ENCODE measurements around the gene MAN1A1. TPM values are rescaled to one million over a fixed set of nuclear protein-coding genes. Genes with fewer than 3 reads are reported as not detected.
A peak's percentile ranks its signal among the peaks of the same experiment; 100 is the strongest.

Gene MAN1A1
- total RNA-seq, 6 experiments from 2014 or later, result 109 to 191 (median 139) TPM

- intact Hi-C loops (cut with DNase I), result no loop called here
- Histone ChIP-seq H3K4me1 (peaks cover 0 to 78% (median 17%) of the 10 kb centered on the region in 4 donors), H3K27me3 (no peaks in the 10 kb centered on the region), H3K36me3 (no peaks in the 10 kb centered on the region), H3K9me3 (no peaks in the 10 kb centered on the region), H3K4me3 (no peak overlapping the region), H3K27ac (peak overlapping the region in 1 of 3 donors; percentile 3)
- no peak for TF ChIP-seq POLR2A (IDR thresholded peaks at IDR 0.05)
- TF ChIP-seq CTCF (IDR thresholded peaks at IDR 0.05), result peak in 1 of 4 donors; percentile 16
- no peak for DNase-seq
- no peak for ATAC-seq
- 78% methylated on average over 4 of the region's 4 CpGs for WGBS (ENCODE audit: insufficient coverage, low coverage, low lambda C conversion rate, missing lambda C conversion rate)
Observed at GRCh38 chr6:119343167-119343566, 6.4 kb downstream of the MAN1A1 start.

- no peak for TF ChIP-seq CTCF (IDR thresholded peaks at IDR 0.05)
- TF ChIP-seq POLR2A (IDR thresholded peaks at IDR 0.05), result no peak
- Histone ChIP-seq H3K9me3 (no peaks in the 10 kb centered on the region), H3K27ac (no peak overlapping the region), H3K4me3 (no peak overlapping the region), H3K4me1 (peaks cover 0 to 85% (median 17%) of the 10 kb centered on the region in 4 donors), H3K36me3 (no peaks in the 10 kb centered on the region), H3K27me3 (no peaks in the 10 kb centered on the region)
- intact Hi-C loops (cut with DNase I), result no loop called here
- WGBS (ENCODE audit: insufficient coverage, low coverage, low lambda C conversion rate, missing lambda C conversion rate), result 54% methylated on average over 3 of the region's 3 CpGs
- ATAC-seq (no peak), DNase-seq (no peak)
Observed at GRCh38 chr6:119342430-119342829, 7.1 kb downstream of the MAN1A1 start.

- TF ChIP-seq CTCF (IDR thresholded peaks at IDR 0.05) (no peak), POLR2A (IDR thresholded peaks at IDR 0.05) (no peak)
- Histone ChIP-seq H3K4me3 (no peak overlapping the region), H3K27ac (peak overlapping the region in 1 of 3 donors; percentile 18), H3K9me3 (no peaks in the 10 kb centered on the region), H3K27me3 (no peaks in the 10 kb centered on the region), H3K4me1 (peaks cover 0 to 93% (median 22%) of the 10 kb centered on the region in 4 donors), H3K36me3 (no peaks in the 10 kb centered on the region)
- intact Hi-C loops (cut with DNase I), result no loop called here
- WGBS (ENCODE audit: insufficient coverage, low coverage, low lambda C conversion rate, missing lambda C conversion rate), result 49% methylated on average over 8 of the region's 8 CpGs
- DNase-seq (no peak), ATAC-seq (peak in 1 of 4 donors; percentile 37)
Observed at GRCh38 chr6:119340796-119341487, 8.6 kb downstream of the MAN1A1 start.

- H3K4me1 ChIP-seq, result peaks cover 0 to 93% (median 22%) of the 10 kb centered on the region in 4 donors
- no peak for DNase-seq
- peak overlapping the region in 1 of 3 donors; percentile 18 for H3K27ac ChIP-seq
- no peaks in the 10 kb centered on the region for H3K27me3 ChIP-seq
- peak; percentile 43 to 59 (median 50) for ATAC-seq
- WGBS (ENCODE audit: insufficient coverage, low coverage, low lambda C conversion rate, missing lambda C conversion rate), result 49% methylated on average over 4 of the region's 4 CpGs
- no peak overlapping the region for H3K4me3 ChIP-seq
- intact Hi-C loops (cut with DNase I), result no loop called here
- no peaks in the 10 kb centered on the region for H3K36me3 ChIP-seq
- H3K9me3 ChIP-seq, result no peaks in the 10 kb centered on the region
- no peak for TF ChIP-seq CTCF (IDR thresholded peaks at IDR 0.05)
- no peak for TF ChIP-seq POLR2A (IDR thresholded peaks at IDR 0.05)
Observed at GRCh38 chr6:119339941-119340456, 9.6 kb downstream of the MAN1A1 start.

All from right lobe of liver (tissue), 6 donors.